Measurements from ENCODE around the gene TPPP3.

The TPPP3 gene

DNA sequence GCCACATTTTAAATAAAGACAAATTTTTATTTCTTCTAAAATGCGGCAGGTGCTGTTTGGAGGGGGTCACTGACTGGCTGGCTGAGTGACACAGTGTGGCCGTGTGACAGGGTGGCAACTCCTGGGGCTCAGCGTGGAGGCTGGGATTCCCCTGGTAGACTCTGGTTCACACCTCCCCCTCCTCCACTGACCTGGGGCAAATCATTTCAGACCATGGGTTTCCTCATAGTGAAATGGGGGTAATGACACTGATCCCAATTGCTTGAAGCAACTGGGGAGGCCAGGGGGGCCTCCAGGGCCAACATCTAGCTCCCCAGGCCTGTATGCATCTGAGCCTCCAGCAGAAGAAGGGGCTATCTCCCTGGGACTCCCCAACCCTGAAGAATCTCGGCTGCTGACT lies 44.2 kb upstream of the TPPP3 start:
- in situ Hi-C loops (cut with HindIII; ENCODE audit: low sequenced_read_pairs): no loop called here
- no peak overlapping the region for H3K4me3 ChIP-seq (ENCODE audit: low read depth, low read length)
- TF ChIP-seq, protein P1, sequence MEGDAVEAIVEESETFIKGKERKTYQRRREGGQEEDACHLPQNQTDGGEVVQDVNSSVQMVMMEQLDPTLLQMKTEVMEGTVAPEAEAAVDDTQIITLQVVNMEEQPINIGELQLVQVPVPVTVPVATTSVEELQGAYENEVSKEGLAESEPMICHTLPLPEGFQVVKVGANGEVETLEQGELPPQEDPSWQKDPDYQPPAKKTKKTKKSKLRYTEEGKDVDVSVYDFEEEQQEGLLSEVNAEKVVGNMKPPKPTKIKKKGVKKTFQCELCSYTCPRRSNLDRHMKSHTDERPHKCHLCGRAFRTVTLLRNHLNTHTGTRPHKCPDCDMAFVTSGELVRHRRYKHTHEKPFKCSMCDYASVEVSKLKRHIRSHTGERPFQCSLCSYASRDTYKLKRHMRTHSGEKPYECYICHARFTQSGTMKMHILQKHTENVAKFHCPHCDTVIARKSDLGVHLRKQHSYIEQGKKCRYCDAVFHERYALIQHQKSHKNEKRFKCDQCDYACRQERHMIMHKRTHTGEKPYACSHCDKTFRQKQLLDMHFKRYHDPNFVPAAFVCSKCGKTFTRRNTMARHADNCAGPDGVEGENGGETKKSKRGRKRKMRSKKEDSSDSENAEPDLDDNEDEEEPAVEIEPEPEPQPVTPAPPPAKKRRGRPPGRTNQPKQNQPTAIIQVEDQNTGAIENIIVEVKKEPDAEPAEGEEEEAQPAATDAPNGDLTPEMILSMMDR (IDR thresholded peaks at IDR 0.05; ENCODE audit: low read depth, low read length, missing control alignments): no peak
- no peak for DNase-seq (ENCODE audit: low read depth)

DNA sequence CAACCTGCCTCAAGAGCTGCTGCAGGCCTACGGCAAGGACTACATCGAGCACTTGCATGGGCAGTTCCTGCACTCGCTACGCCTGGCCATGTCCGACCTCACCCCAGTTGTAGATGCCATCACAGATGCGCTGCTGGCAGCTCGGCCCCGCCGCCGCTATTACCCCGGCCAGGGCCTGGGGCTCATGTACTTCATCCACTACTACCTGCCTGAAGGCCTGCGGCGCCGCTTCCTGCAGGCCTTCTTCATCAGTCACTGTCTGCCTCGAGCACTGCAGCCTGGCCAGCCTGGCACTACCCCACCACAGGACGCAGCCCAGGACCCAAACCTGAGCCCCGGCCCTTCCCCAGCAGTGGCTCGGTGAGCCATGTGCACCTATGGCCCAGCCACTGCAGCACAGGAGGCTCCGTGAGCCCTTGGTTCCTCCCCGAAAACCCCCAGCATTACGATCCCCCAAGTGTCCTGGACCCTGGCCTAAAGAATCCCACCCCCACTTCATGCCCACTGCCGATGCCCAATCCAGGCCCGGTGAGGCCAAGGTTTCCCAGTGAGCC lies 43.4 kb upstream of the TPPP3 start:
- DNase-seq (ENCODE audit: low read depth): no peak
- H3K4me3 ChIP-seq (ENCODE audit: low read depth, low read length): no peak overlapping the region
- in situ Hi-C loops (cut with HindIII; ENCODE audit: low sequenced_read_pairs): no loop called here
- TF ChIP-seq, protein P1 (IDR thresholded peaks at IDR 0.05; ENCODE audit: low read depth, low read length, missing control alignments): no peak

DNA sequence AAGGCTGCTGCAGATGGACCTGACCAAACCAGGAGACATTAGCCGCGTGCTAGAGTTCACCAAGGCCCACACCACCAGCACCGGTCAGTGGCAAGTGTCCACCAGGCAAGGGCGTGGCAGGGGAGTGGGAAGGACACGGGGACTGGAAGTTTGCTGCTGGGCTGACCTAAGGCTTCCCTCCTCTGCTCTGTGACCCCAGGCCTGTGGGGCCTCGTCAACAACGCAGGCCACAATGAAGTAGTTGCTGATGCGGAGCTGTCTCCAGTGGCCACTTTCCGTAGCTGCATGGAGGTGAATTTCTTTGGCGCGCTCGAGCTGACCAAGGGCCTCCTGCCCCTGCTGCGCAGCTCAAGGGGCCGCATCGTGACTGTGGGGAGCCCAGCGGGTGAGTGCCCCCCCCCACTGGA lies 42.5 kb upstream of the TPPP3 start:
- DNase-seq (ENCODE audit: low read depth): no peak

DNA sequence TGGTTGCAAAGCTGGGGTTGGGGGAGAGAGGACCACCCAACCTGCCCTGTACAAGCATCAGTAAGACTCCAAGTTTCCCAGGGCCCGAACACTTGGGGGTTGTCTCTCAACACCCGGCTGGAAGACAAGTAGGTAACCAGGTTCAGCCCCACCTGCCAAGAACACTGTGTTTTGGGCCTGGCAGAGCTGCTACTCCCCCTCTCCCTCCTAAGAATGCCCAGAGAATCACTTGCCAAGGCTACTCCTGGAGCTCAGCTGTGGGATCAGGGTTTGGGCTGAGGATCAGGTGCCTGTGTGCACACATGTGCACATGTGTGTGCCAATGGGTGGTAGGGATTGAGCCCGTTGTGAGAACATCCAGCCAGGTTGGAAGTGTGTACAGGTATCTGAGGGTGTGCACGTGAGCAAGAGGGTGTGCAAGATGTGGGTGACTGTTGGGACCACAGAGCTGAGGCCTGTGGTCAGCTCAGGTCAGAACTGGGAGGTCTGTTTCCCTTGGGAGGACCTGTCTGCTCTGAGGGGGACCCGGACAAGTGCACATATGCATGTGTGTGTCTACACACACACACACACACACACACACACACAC lies 39.9 kb upstream of the TPPP3 start:
- no peak for DNase-seq (ENCODE audit: low read depth)
- in situ Hi-C loops (cut with HindIII; ENCODE audit: low sequenced_read_pairs): no loop called here
- TF ChIP-seq, protein P1 (IDR thresholded peaks at IDR 0.05; ENCODE audit: low read depth, low read length, missing control alignments): no peak
- H3K4me3 ChIP-seq (ENCODE audit: low read depth, low read length): no peak overlapping the region

More for the DNA sequence above, 42.5 kb upstream of the TPPP3 start:
- in situ Hi-C loops (cut with HindIII; ENCODE audit: low sequenced_read_pairs): no loop called here
- no peak overlapping the region for H3K4me3 ChIP-seq (ENCODE audit: low read depth, low read length)
- TF ChIP-seq, protein P1 (IDR thresholded peaks at IDR 0.05; ENCODE audit: low read depth, low read length, missing control alignments): no peak

DNA sequence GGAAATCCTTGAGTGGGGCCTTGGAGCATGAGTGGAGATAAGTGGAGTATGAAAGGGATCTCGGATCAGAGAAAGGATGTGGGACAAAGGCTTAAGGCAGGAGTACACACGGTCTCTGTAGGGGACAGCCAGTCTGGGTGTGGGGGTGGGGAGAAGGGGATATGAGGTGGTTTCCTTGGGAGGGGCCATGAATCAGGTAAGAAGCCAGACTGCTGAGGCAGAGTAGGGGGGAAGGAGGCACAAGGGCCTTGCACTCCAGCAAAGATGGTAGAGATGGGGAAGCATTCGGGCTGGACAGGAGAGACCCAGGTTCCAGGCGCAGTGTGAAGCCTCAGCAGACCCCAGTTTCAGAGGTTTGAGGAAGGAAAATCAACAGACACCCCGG lies 39.2 kb upstream of the TPPP3 start:
- DNase-seq (ENCODE audit: low read depth): no peak
- no peak overlapping the region for H3K4me3 ChIP-seq (ENCODE audit: low read depth, low read length)
- TF ChIP-seq, protein P1 (IDR thresholded peaks at IDR 0.05; ENCODE audit: low read depth, low read length, missing control alignments): no peak
- in situ Hi-C loops (cut with HindIII; ENCODE audit: low sequenced_read_pairs): no loop called here

DNA sequence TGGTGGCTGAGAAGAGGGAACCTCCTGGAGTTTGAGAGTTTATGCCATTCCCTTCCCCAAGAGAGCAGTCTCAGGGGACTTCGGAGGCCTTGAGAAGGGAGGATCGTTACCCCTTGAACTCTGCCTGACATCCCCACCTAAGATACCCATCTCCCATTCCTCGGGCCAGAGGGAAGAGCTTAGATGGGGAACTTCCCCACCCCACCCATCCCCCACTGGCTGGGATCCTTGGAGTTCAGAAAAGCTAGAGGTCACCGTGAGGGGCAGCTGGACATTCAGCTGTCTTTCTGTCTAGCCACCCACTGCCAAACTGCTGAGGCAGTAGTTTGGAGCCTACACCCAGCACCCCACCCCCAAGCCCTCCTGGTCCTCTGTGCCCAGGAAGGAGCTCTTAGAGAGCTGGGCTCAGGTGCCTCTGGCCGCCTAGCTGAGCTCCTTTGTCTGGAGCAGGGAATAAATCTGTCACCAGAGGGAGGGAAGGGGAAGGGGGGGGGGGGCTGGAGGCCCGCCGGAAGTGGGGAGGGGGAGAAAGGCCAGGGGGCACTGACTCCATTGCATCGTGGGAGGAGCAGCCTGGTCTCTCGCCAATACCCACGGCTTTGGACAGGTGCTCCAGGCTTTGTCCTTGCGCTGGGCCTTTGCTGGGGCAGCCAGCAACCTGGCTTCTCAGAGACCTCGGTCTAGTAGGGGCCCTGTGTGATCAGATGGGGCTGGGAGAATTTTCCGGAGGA lies 38.6 kb upstream of the TPPP3 start:
- no peak overlapping the region for H3K4me3 ChIP-seq (ENCODE audit: low read depth, low read length)
- TF ChIP-seq, protein P1 (IDR thresholded peaks at IDR 0.05; ENCODE audit: low read depth, low read length, missing control alignments): no peak
- in situ Hi-C loops (cut with HindIII; ENCODE audit: low sequenced_read_pairs): no loop called here
- no peak for DNase-seq (ENCODE audit: low read depth)
